Measurements from ENCODE around the gene FLT3LG. TPM values are rescaled to one million over a fixed set of nuclear protein-coding genes. Genes with fewer than 3 reads are reported as not detected.

Gene FLT3LG
- total RNA-seq, 1 experiment from 2014 or later = 5.1 TPM

DNA sequence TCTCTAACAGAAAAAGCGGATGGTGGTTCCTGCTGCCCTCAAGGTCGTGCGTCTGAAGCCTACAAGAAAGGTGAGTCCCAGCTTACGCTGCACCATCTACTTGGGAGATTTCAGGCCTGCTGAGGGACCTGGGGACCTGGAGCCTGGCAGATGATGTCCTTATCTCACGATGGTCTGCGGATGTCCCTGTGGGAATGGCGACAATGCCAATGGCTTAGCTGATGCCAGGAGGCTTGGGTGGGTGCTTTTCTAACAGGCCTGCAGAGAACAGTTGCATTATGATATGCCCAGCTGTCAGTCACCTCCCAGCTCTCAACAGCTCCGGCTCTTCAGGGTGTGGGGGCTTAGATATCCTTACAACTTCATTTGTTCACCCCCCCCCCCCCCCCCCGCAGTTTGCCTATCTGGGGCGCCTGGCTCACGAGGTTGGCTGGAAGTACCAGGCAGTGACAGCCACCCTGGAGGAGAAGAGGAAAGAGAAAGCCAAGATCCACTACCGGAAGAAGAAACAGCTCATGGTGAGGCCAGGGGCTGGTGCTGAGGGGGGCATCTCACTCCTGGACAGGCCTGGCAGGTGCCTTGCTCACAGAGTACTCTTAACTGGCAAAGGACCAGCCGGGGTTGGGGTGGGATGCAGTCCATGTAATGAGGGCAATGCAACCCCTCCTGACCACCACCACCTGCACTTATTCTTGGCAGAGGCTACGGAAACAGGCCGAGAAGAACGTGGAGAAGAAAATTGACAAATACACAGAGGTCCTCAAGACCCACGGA lies 17.2 kb downstream of the FLT3LG start:
- no peak overlapping the region for H2AFZ ChIP-seq
- H4K20me1 ChIP-seq (ENCODE audit: insufficient read depth) = peaks cover 52% of the 10 kb centered on the region
- H3K4me1 ChIP-seq (replicated peaks; ENCODE audit: insufficient read depth) = peaks cover 23% of the 10 kb centered on the region
- H3K27me3 ChIP-seq (ENCODE audit: insufficient read depth, low read depth) = no peaks in the 10 kb centered on the region
- no peaks in the 10 kb centered on the region for H3K9me3 ChIP-seq (ENCODE audit: insufficient read depth, low read depth)
- BruUV-seq (replicated peaks) = no TSS peak
- CTCF ChIA-PET = no interaction called here
- peak overlapping the region; percentile 91 for H3K27ac ChIP-seq
- 0 out of 2 replicates have a peak overlapping the region, but pooled peaks have one; percentile 95 for H3K4me2 ChIP-seq
- peaks cover 83% of the 10 kb centered on the region for H3F3A ChIP-seq (ENCODE audit: insufficient read depth, low read depth)
- intact Hi-C loops (cut with micrococcal nuclease; ENCODE audit: unreplicated experiment) = no loop called here
- TF ChIP-seq, protein P1, sequence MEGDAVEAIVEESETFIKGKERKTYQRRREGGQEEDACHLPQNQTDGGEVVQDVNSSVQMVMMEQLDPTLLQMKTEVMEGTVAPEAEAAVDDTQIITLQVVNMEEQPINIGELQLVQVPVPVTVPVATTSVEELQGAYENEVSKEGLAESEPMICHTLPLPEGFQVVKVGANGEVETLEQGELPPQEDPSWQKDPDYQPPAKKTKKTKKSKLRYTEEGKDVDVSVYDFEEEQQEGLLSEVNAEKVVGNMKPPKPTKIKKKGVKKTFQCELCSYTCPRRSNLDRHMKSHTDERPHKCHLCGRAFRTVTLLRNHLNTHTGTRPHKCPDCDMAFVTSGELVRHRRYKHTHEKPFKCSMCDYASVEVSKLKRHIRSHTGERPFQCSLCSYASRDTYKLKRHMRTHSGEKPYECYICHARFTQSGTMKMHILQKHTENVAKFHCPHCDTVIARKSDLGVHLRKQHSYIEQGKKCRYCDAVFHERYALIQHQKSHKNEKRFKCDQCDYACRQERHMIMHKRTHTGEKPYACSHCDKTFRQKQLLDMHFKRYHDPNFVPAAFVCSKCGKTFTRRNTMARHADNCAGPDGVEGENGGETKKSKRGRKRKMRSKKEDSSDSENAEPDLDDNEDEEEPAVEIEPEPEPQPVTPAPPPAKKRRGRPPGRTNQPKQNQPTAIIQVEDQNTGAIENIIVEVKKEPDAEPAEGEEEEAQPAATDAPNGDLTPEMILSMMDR (conservative IDR thresholded peaks at IDR 0.05) = no peak
- TF ChIP-seq EZH2 (IDR thresholded peaks at IDR 0.05; ENCODE audit: low read depth) = no peak
- no peak for DNase-seq
- H3K9me2 ChIP-seq (ENCODE audit: insufficient read depth) = no peaks in the 10 kb centered on the region
- peaks cover 58% of the 10 kb centered on the region for H3K79me2 ChIP-seq (ENCODE audit: low read depth)
- H3K4me3 ChIP-seq = no peak overlapping the region
- POLR2A ChIA-PET (ENCODE audit: unreplicated experiment) = no interaction called here
- H3K36me3 ChIP-seq (ENCODE audit: low read depth) = peaks cover 51% of the 10 kb centered on the region

DNA sequence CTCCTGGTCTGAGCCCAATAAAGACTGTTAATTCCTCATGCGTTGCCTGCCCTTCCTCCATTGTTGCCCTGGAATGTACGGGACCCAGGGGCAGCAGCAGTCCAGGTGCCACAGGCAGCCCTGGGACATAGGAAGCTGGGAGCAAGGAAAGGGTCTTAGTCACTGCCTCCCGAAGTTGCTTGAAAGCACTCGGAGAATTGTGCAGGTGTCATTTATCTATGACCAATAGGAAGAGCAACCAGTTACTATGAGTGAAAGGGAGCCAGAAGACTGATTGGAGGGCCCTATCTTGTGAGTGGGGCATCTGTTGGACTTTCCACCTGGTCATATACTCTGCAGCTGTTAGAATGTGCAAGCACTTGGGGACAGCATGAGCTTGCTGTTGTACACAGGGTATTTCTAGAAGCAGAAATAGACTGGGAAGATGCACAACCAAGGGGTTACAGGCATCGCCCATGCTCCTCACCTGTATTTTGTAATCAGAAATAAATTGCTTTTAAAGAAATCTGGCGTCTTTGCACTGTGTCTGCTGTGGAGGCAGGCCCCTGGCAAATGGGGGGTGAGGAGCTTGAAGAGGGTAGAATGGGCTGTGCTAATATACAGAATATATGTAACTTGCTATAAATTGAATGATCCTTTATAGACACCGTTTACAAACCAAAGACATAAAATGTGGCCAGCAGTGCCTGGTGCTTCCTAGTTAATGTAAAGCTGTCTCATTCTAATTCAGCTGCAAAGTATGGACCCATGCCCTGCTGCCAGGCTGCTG lies 18.0 kb downstream of the FLT3LG start:
- Histone ChIP-seq H3K27me3 (ENCODE audit: insufficient read depth, low read depth) (no peaks in the 10 kb centered on the region), H3K79me2 (ENCODE audit: low read depth) (peaks cover 60% of the 10 kb centered on the region), H3K4me2 (no peak overlapping the region), H3K4me3 (no peak overlapping the region), H3K9me2 (ENCODE audit: insufficient read depth) (no peaks in the 10 kb centered on the region), H3K4me1 (replicated peaks; ENCODE audit: insufficient read depth) (peaks cover 18% of the 10 kb centered on the region), H3F3A (ENCODE audit: insufficient read depth, low read depth) (peaks cover 87% of the 10 kb centered on the region), H4K20me1 (ENCODE audit: insufficient read depth) (peaks cover 52% of the 10 kb centered on the region), H2AFZ (no peak overlapping the region), H3K9me3 (ENCODE audit: insufficient read depth, low read depth) (no peaks in the 10 kb centered on the region), H3K27ac (0 out of 2 replicates have a peak overlapping the region, but pooled peaks have one; percentile 39), H3K36me3 (ENCODE audit: low read depth) (peaks cover 55% of the 10 kb centered on the region)
- no peak for TF ChIP-seq EZH2 (IDR thresholded peaks at IDR 0.05; ENCODE audit: low read depth)
- TF ChIP-seq, protein P1 (conservative IDR thresholded peaks at IDR 0.05) = no peak; the same call in 1 of the 2 replicates
- intact Hi-C loops (cut with micrococcal nuclease; ENCODE audit: unreplicated experiment) = no loop called here
- ChIA-PET POLR2A (ENCODE audit: unreplicated experiment) (interaction anchor here (0.5 to 0.6 kb wide), 2 partner anchors 181 to 377 kb away, joined by 3 to 4 read pairs; no protein-coding TSS in a partner anchor), CTCF (no interaction called here)
- no peak for DNase-seq
- BruUV-seq (replicated peaks) = no TSS peak

DNA sequence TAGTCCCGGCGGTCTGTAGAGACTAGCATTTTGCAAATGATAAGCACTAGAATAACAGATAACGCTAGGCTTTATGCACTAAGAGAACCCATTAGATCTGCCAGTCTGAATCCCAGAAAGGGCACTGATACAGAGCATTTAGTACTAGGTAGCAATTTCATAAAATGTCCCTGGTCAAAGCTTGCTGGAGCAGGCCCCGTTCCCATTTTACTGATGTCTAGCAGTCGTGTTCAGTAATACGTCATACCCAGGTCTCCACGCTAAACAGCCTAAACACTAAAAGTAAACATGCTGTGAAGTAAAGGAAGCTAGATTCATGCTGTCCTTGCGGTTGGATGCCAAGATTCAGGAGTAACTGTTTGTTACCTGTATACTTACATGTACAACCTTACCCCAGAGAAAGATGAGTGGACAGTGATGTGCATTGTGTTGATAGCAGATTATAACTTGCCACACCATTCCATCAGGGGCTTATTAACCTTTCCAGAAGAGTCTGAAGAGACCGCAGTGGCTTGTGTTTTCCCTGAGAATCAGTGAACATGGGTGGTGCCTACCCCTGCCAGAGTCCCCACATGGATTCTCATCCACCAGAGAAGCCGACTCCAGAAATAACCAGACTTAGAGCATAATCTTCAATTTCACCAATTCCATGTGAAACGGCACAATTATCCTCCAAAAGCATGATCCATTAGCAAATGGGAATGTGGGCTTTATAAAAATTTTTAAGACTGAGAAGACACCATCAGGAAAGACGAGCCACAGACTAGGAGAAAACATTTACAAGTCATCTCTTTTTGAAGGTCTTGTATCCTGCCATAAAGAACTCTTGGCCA lies 18.8 kb downstream of the FLT3LG start:
- Histone ChIP-seq H3K9me2 (ENCODE audit: insufficient read depth) (no peaks in the 10 kb centered on the region), H3K27me3 (ENCODE audit: insufficient read depth, low read depth) (no peaks in the 10 kb centered on the region), H3K4me1 (replicated peaks; ENCODE audit: insufficient read depth) (peaks cover 23% of the 10 kb centered on the region), H3F3A (ENCODE audit: insufficient read depth, low read depth) (peaks cover 93% of the 10 kb centered on the region), H2AFZ (no peak overlapping the region), H3K36me3 (ENCODE audit: low read depth) (peaks cover 61% of the 10 kb centered on the region), H4K20me1 (ENCODE audit: insufficient read depth) (peaks cover 57% of the 10 kb centered on the region), H3K27ac (peak overlapping the region; percentile 39), H3K4me2 (no peak overlapping the region), H3K4me3 (no peak overlapping the region), H3K9me3 (ENCODE audit: insufficient read depth, low read depth) (no peaks in the 10 kb centered on the region), H3K79me2 (ENCODE audit: low read depth) (peaks cover 64% of the 10 kb centered on the region)
- ChIA-PET POLR2A (ENCODE audit: unreplicated experiment) (interaction anchor here (0.5 to 0.6 kb wide), 2 partner anchors 180 to 376 kb away, joined by 3 to 4 read pairs; no protein-coding TSS in a partner anchor), CTCF (no interaction called here)
- intact Hi-C loops (cut with micrococcal nuclease; ENCODE audit: unreplicated experiment) = no loop called here
- BruUV-seq (replicated peaks) = no TSS peak
- TF ChIP-seq, protein P1 (conservative IDR thresholded peaks at IDR 0.05) = no peak
- no peak for TF ChIP-seq EZH2 (IDR thresholded peaks at IDR 0.05; ENCODE audit: low read depth)
- DNase-seq = peak in 1 of 2 experiments; percentile 74
